Skin of body (tissue), 2 donors: Measurements from ENCODE around the gene ABCA12. TPM values are rescaled to one million over a fixed set of nuclear protein-coding genes. Genes with fewer than 3 reads are reported as not detected.

Experiments
- DNase-seq: peaks from one replicate; lab custom pipeline; 2025; lab: John Stamatoyannopoulos, UW
- total RNA-seq: library from RNA; depleted of rRNA; stranded (reverse); fragments of >200 nt; gene quantifications from one replicate; pipeline ENCODE4 v1.2.3, GENCODE V29; 2014

Gene ABCA12
- total RNA-seq, 1 donor from 2014 or later, result 26.2 TPM

DNA sequence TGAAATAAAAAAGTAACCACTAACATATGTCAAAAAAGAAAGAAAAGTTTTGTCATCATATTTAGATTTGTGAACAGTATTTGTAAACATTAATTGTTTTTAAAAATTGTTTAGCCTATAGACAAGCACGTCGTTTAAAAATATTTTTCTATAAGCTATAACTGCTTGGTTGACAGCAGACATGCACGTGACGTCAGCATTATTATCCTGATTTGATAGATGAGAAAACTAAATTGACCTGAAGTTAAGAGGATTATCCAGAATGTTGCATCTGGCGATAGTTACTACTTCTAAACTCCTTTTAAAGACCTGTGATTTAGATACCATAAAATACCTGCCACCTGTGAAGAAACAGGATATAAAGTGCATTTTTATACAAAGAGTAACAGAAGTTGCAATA lies 172.0 kb downstream of the ABCA12 start:
- DNase-seq, result no peak

GRCh38 chr2:214960677-214961076 lies 177.7 kb downstream of the ABCA12 start:
- no peak for DNase-seq

GRCh38 chr2:214946949-214947348 lies 191.5 kb downstream of the ABCA12 start:
- no peak for DNase-seq

DNA sequence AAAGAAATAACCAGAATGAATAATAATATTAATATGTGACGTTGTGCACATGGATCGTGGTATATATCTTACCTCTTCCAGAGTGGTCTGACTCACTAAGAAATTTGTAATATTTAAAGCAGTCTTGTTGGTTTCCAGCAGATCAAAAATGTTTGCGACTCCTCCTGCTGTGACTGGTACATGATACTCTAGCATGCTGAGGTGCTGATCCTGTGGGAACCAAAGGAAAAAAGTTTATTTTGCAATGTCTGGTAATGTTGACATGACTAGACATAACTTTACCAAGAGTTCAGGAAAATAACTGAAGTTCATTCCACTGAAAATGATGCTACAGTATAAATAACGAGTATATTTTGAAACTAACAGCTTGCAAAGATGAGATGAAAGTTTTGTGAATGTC lies 204.4 kb downstream of the ABCA12 start:
- no peak for DNase-seq

- no peak for DNase-seq
Measured at GRCh38 chr2:214904634-214905033, 233.8 kb downstream of the ABCA12 start.

DNA sequence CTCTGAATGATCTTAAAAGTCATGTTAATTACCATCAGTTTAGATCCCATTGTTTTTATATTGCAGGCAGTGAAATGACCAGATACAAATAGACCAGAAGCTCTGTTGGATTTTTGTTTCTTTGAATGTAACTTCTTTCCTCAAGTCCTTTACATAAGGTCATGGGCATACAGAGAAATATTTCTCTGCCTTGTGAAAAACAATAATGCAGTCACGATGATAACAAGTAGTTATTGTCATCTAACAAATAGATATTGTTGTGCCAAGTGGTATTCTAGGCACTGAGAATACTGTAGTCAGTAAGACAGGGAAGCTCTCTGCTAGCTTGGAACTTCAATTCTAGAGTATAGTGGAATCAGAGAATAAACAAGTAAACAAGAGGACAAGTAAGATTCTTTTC lies 234.2 kb downstream of the ABCA12 start:
- no peak for DNase-seq

GRCh38 chr2:214902286-214902685 lies 236.1 kb downstream of the ABCA12 start:
- no peak for DNase-seq

DNA sequence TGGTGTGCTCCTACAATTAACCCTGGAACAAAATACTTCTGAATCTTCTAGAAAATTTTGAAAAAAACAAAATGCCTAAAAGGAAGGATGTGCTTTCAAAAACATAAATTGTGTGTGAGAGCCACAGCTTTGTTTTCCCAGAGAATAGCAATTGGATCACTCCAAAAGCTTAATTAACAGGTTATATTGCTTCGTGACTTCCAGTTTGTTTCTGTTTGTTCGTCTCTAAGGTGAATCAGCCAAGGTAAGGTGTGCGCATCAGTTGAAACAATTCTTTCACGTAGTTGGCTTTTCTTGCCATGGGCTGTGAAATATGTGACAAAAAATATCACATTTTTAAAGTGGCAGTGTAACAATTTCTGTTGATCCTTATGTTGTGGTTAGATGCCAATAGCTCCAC lies 238.7 kb downstream of the ABCA12 start:
- DNase-seq, result no peak

GRCh38 chr2:214896274-214896673 lies 242.2 kb downstream of the ABCA12 start:
- DNase-seq, result no peak

DNA sequence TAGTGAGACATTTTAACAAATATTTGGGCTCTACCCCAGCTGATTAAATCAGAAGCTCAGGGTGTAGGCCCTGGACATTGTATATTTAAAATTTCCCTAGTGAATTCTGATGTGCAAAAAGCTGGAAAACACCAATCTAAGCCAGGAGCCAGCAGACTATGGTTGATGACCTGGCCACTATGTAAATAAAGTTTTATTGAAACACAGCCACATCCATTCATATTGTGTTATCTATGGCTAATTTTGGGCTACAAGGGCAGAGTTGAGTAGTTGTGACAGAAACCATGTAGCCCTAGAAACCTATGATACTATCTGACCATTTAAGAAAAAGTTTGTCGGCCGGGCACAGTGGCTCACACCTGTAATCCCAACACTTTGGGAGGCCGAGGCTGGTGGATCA lies 243.0 kb downstream of the ABCA12 start:
- no peak for DNase-seq

DNA sequence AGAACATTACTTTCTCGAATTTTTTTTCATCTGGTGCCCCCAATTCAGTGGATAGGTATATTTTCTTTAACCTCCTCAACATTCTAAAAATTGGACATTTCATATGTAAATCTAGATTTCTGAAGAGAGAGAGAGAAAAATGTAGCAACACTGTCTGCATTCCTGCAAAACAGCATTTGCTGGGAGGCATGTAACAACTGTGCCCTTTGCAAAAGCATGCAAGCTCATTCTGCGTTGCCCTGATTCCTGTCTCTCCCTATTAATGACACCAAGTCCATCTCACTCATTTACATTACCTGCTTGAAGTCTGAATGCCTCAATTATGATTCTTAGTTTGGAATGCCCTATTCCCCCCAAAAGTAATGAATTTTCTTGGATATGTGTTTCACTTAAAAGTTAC lies 249.1 kb downstream of the ABCA12 start:
- no peak for DNase-seq

DNA sequence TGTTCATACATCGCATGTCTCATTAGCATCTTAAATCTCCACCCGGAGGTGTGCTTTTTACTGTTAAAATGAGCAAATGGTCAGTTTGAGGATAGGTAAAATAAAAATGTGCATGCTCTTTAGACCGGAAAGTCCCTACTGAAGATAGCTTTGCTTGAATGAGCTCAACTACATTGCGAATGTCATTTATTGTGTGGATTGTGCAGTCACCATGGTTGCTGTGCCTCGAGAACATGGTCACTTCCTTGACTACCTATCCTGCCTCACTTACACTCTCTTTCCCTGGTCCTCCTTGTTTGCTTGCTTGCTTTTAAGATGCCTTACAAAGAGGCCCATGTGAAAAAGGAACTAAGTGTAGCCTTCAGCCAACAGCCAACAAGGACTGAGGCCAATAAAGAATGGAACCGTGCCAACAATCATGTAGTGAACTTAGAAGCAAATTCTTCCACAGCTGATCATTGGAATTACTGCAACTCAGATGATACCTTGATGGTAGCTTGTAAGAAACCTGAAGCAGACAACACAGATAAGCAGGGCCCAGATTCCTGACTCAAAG lies 256.7 kb downstream of the ABCA12 start:
- DNase-seq, result no peak

Other genes starting within 250 kb of the ABCA12 start
- gene ATIC, start 173.4 kb upstream of the ABCA12 start, total RNA-seq, result 22.9 TPM